GM19193 (cell line): Measurements from ENCODE around the gene RAPGEF2.

ENCODE experiments used
- POLR2A ChIP-seq: IDR thresholded peaks from 4 replicates; pipeline ENCODE4 v1.6.1; 2011; ENCODE audit not compliant: insufficient read depth, insufficient read length; ENCODE audit errors: extremely low read depth

RAPGEF2 gene

DNA sequence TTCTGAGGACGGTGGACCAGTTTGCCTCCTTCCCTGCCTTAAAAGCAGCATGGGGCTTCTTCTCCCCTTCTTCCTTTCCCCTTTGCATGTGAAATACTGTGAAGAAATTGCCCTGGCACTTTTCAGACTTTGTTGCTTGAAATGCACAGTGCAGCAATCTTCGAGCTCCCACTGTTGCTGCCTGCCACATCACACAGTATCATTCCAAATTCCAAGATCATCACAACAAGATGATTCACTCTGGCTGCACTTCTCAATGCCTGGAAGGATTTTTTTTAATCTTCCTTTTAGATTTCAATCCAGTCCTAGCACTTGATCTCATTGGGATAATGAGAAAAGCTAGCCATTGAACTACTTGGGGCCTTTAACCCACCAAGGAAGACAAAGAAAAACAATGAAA, 255.3 kb downstream of the RAPGEF2 start:
- no peak for TF ChIP-seq POLR2A

DNA sequence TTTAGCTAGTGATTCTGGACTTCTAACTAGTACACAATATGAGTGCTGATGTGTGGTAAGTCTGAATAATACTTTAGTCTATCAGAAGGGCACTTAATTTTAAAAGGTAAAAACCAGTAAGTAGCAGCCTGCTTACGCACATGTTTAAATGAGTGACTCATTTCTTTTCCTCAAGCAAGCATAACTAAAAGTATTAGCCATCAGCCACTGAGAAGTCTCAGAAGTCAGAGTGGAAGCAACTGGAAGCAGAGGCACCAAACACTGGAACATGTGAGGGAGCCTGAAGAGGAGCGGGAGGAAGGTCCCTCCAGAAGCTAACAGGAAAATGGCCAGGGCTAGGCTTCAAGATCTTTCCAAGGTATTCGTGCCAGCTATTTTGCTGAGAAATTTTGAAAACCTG, 257.7 kb downstream of the RAPGEF2 start:
- TF ChIP-seq POLR2A: no peak

DNA sequence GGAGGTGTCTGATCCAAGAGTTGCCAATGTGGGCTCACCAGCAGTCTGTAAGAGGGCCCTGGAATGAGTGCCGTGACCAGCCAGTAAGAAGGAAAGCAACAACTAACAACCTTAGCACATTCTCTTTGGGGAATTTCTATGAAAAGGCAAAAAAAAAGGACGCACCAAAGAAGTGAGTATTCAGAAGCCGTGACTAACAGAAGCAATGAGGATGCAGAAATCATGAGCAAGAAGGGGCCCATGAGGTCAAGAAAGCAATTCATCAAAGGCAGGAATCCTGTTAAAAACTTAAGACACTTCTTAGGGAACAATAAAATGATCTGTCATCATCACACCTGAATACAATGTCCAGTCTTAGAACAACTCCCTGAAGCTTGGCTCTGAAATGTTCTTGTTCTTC, 260.5 kb downstream of the RAPGEF2 start:
- TF ChIP-seq POLR2A: no peak

- no peak for TF ChIP-seq POLR2A
Observed at GRCh38 chr4:159366966-159367780, 264.3 kb downstream of the RAPGEF2 start.

DNA sequence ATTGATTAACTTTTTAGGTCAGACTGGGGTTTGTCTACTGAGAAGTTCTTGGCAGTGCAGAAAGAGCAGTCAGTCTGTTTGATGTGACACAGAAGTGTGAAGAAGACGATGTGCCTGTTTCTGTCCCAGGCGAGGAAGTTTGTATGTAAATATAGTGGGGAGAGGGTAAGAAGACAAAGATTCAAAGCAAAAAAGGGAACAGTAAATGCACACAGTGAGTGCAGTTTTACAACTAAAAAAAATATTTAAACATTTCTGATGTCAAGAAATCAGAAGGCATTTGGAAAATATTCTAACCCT, 264.9 kb downstream of the RAPGEF2 start:
- no peak for TF ChIP-seq POLR2A

GRCh38 chr4:159368320-159368719, 265.4 kb downstream of the RAPGEF2 start:
- TF ChIP-seq POLR2A: no peak

GRCh38 chr4:159369256-159369655, 266.4 kb downstream of the RAPGEF2 start:
- no peak for TF ChIP-seq POLR2A

- TF ChIP-seq POLR2A: no peak
Observed at GRCh38 chr4:159370286-159370685, 267.4 kb downstream of the RAPGEF2 start.

GRCh38 chr4:159374749-159375530, 272.1 kb downstream of the RAPGEF2 start:
- no peak for TF ChIP-seq POLR2A

DNA sequence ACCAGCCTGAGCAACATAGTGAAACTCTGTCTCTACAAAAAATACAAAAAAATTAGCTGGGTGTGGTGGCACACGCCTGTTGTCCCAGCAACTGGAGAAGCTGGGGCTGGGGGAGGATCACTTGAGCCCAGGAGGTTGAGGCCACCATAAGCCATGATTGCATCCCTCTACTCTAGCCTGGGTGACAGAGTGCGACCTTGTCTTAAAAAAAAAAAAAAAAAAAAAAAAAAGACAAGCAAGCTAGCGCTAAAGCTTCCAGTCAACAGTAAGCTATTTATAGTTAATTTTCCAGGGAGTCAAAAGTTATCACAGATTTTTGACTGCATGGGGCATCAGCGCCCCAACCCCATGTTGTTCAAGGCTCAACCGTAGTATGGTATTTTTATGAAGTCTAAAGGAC, 273.4 kb downstream of the RAPGEF2 start:
- TF ChIP-seq POLR2A: no peak

- no peak for TF ChIP-seq POLR2A
Observed at GRCh38 chr4:159378056-159378616, 275.3 kb downstream of the RAPGEF2 start.

- TF ChIP-seq POLR2A: no peak
Observed at GRCh38 chr4:159379836-159380235, 277.0 kb downstream of the RAPGEF2 start.

DNA sequence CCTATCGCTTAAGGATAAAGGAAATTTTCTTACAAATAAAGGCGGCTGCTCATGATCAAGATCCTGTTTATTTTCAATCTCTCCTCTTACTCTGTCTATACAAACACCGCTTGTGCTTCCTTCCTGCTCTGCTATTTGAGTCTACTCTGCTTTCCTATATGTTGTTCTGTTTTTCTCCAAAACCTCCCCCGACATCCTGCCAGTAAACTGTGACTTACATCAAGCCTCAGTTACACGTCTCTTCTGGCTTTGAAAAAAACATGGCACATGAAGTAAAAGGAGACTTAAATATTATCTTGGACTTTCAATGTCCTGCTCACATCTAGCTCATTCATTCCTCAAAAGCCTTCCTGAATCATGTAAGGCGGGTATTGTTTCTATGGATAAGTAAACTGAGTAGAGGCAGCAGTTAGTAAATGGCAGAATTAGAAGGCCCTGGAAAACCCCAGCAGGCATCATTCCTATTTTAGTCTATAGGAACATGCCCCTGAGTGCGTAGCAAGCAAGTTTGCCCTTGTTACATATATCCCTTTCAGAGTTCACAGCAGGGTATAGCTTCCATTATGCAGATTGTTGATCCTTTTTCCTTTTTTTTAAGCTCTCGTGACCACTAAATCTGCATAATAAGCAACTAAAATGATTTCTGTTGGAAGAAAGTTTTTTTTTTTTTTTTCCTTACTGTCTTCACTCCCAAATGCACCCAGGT, 280.1 kb downstream of the RAPGEF2 start:
- TF ChIP-seq POLR2A: no peak

DNA sequence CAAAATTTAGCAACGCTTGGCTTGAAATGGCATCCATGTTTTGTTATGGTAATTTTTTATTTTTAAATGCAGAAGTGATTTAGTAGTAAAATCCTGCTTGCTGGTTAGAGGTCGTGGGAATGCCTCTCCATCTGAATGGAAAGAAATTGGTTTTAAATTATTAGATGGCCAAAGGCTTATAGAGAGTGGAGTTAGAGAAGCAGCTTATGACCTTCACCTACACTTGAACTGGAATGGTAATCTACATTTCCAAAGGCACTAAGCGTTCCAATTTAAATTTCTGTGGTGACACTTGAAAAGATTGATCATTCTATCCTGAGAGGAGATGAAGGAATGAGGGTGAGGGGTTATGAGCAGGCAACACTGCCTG, 280.7 kb downstream of the RAPGEF2 start:
- TF ChIP-seq POLR2A: no peak

GRCh38 chr4:159384017-159384416, 281.1 kb downstream of the RAPGEF2 start:
- TF ChIP-seq POLR2A: no peak

DNA sequence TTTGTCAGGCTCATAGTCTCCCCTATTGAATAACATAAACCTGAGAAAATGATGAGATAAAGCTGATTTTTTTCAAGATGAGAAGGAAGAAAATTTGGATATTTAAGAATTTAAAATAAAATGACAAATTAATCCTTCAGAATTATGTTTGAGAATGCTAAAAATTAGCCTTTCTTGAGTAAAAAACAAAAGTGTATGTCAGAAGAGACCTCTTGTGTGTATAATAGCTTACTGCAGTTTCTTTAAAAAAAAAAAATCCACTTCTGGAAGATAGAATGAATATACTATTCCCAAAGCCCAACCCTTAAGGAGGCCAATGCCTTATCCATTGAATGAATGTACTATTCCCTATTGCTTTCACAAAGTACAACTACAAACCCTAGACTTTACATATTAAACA, 281.8 kb downstream of the RAPGEF2 start:
- TF ChIP-seq POLR2A: no peak

DNA sequence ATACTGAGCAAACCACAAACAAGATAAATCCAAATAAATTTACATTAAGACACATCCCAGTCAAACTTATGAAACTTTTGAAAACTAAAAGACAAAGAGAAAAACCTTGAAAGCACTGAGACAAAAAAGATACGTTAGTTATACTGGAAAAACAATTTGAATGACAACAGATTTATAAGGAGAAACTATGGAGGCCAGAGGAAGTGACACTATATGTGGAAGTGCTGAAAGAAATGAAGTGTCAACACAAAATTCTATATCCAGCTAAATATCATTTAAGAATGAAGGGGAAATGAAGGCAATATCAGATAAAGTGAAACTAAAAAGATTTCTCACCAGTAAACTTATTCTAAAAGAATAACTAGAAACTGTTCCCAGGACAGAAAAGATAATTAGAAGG, 283.7 kb downstream of the RAPGEF2 start:
- TF ChIP-seq POLR2A: no peak
